ENCODE data around the gene FIGNL1. TPM values are rescaled to one million over a fixed set of nuclear protein-coding genes. Genes with fewer than 3 reads are reported as not detected.

FIGNL1 gene
- total and polyA plus RNA-seq, 2 of the 4 experiments (the other 2 are of a cell fraction): 8.2 to 27.1 TPM

GRCh38 chr7:50475340-50475739, 25.2 kb upstream of the FIGNL1 start:
- Histone ChIP-seq H4K8ac (ENCODE audit: low read depth in 2 of 2, low read length in 2 of 2) (no peak overlapping the region), H2BK20ac (ENCODE audit: low read depth, low read length) (no peak overlapping the region), H2AFZ (replicated peaks; ENCODE audit: low read length, poor library complexity) (no peak overlapping the region), H3K4me1 (ENCODE audit: control insufficient read depth, insufficient read depth, low read length) (no peaks in the 10 kb centered on the region), H3K4ac (ENCODE audit: low read depth, low read length) (no peak overlapping the region), H3K79me1 (ENCODE audit: low read depth in 1 of 2, low read length in 2 of 2) (no peaks in the 10 kb centered on the region), H3K9ac (ENCODE audit: low read depth, low read length) (no peak overlapping the region), H3K18ac (ENCODE audit: low read depth, low read length) (no peak overlapping the region), H4K5ac (ENCODE audit: low read depth, low read length) (no peak overlapping the region), H2BK5ac (ENCODE audit: low read depth, low read length, poor library complexity, severe bottlenecking) (no peak overlapping the region), H3K9me1 (ENCODE audit: insufficient read depth, low read length) (no peaks in the 10 kb centered on the region), H3K36me3 (ENCODE audit: control insufficient read depth, insufficient read depth, low read length) (no peaks in the 10 kb centered on the region), H3K56ac (ENCODE audit: extremely low read depth, insufficient read depth, low read length) (no peak overlapping the region), H2AK5ac (ENCODE audit: low read depth, low read length) (no peak overlapping the region), H4K20me1 (ENCODE audit: insufficient read depth, low read length) (no peaks in the 10 kb centered on the region), H4K91ac (ENCODE audit: insufficient read depth, low read depth, low read length) (no peak overlapping the region), H2BK120ac (ENCODE audit: low read depth, low read length) (no peak overlapping the region), H3K4me2 (ENCODE audit: low read depth, low read length) (no peak overlapping the region), H2AK9ac (replicated peaks; ENCODE audit: low read depth, low read length, poor library complexity) (no peak overlapping the region), H3K4me3 (ENCODE audit: insufficient read depth, low read depth, low read length) (no peak overlapping the region), H3K9me3 (ENCODE audit: control insufficient read depth, insufficient read depth, low read length) (no peaks in the 10 kb centered on the region), H2BK15ac (ENCODE audit: low read depth, low read length) (no peak overlapping the region), H3K14ac (replicated peaks; ENCODE audit: low read depth, low read length) (no peak overlapping the region), H3K27ac (ENCODE audit: insufficient read depth, low read length) (no peak overlapping the region), H3K27me3 (ENCODE audit: control insufficient read depth, insufficient read depth, low read length) (peaks cover 17% of the 10 kb centered on the region), H3K23ac (ENCODE audit: low read depth, low read length) (no peak overlapping the region)
- CTCF ChIA-PET: no interaction called here
- intact Hi-C loops (cut with micrococcal nuclease) (no loop called here), in situ Hi-C loops (cut with MboI; ENCODE audit: low sequenced_read_pairs) (no loop called here), dilution Hi-C loops (cut with HindIII; ENCODE audit: low sequenced_read_pairs, unreplicated experiment) (no loop called here)
- TF ChIP-seq NFE2L2 (IDR thresholded peaks at IDR 0.05; ENCODE audit: low read depth, low read length) (no peak), RCOR1 (IDR thresholded peaks at IDR 0.05; ENCODE audit: insufficient replicate concordance, low read length) (no peak), MAFK (IDR thresholded peaks at IDR 0.05; ENCODE audit: low read depth, low read length) (no peak), BHLHE40 (IDR thresholded peaks at IDR 0.05; ENCODE audit: low read depth, low read length) (no peak), RFX5 (IDR thresholded peaks at IDR 0.05; ENCODE audit: low read depth, low read length) (no peak), POLR2A (IDR thresholded peaks at IDR 0.05; ENCODE audit: low read depth, low read length) (no peak), MXI1 (IDR thresholded peaks at IDR 0.05; ENCODE audit: borderline replicate concordance, low read depth, low read length) (no peak), CEBPB (IDR thresholded peaks at IDR 0.05; ENCODE audit: low read depth, low read length) (no peak), CTCF (conservative IDR thresholded peaks at IDR 0.05; ENCODE audit: low read depth, low read length) (no peak), RAD21 (IDR thresholded peaks at IDR 0.05; ENCODE audit: low read length) (no peak), MAZ (IDR thresholded peaks at IDR 0.05; ENCODE audit: borderline replicate concordance, low read depth, low read length) (no peak), FOS (IDR thresholded peaks at IDR 0.05; ENCODE audit: low read depth, low read length) (no peak), CHD1 (IDR thresholded peaks at IDR 0.05; ENCODE audit: low read depth, low read length) (no peak), SMC3 (IDR thresholded peaks at IDR 0.05; ENCODE audit: low read depth, low read length) (no peak)
- 43% methylated on average over 3 of the region's 4 CpGs; no CpG with 5 or more reads in 1 of the 2 experiments for WGBS, 2 experiments (ENCODE audit: extremely low coverage in 2 of 2, insufficient read length in 1 of 2)
- POLR2A ChIA-PET (ENCODE audit: unreplicated experiment): no interaction called here
- DNase-seq (no peak), ATAC-seq (ENCODE audit: low read depth) (no peak)
- BruUV-seq (replicated peaks): no TSS peak
